ENCODE measurements around the gene SLC16A8.
"Not testable (repeated sequence)": the region's sequence is repeated elsewhere in the genome, so short reads cannot be mapped to it uniquely, and the experiment has no call there.

The SLC16A8 gene

DNA sequence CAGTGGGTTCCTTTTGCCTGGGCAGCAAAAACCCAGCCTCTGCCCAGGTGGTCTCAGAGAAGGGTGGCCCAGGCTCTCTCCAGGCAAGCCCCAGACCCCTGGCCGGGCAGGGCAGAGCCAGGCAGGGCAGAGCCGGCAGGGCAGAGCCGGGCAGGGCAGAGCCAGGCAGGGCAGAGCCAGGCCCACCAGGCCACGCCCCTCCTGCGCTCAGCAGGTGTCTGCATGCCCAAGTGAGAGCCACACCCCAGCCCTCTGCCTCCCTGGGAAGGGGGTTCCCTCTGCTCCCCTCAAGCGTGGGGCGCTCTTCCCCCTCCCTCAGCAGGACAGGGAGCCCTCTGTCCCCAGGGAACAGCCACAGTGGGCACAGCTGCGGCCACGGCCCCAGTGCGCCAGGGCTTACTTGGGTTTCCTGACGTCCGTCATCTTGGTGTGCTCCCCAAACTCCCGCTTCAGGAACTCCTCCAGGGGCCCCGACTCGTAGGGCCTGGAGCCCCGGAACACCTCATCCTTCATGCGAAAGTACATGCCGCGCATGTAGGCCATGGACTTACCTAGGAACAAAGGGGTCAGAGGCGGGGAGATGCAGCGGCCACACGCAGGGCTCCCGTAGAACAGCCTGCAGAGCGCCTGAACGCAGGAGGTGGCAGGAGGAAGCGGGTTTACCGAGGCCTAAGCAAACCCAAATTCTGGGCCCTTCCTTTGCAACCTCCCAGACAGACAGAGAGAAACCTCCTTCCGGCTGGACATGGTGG lies 36.6 kb upstream of the SLC16A8 start:
- H3K27me3 ChIP-seq (ENCODE audit: control insufficient read depth, insufficient read depth, low read length) = no peaks in the 10 kb centered on the region
- no peak overlapping the region for H3K4me2 ChIP-seq (ENCODE audit: low read length)
- no peaks in the 10 kb centered on the region for H3K36me3 ChIP-seq (ENCODE audit: control insufficient read depth, insufficient read depth, low read length)
- no peak overlapping the region for H2AFZ ChIP-seq
- H3K4me1 ChIP-seq = no peaks in the 10 kb centered on the region
- no peaks in the 10 kb centered on the region for H3K9me3 ChIP-seq (ENCODE audit: control insufficient read depth, low read length)
- no peaks in the 10 kb centered on the region for H3K79me2 ChIP-seq
- no peak overlapping the region for H3K9ac ChIP-seq
- no peak overlapping the region for H3K27ac ChIP-seq
- TF ChIP-seq, protein P1, sequence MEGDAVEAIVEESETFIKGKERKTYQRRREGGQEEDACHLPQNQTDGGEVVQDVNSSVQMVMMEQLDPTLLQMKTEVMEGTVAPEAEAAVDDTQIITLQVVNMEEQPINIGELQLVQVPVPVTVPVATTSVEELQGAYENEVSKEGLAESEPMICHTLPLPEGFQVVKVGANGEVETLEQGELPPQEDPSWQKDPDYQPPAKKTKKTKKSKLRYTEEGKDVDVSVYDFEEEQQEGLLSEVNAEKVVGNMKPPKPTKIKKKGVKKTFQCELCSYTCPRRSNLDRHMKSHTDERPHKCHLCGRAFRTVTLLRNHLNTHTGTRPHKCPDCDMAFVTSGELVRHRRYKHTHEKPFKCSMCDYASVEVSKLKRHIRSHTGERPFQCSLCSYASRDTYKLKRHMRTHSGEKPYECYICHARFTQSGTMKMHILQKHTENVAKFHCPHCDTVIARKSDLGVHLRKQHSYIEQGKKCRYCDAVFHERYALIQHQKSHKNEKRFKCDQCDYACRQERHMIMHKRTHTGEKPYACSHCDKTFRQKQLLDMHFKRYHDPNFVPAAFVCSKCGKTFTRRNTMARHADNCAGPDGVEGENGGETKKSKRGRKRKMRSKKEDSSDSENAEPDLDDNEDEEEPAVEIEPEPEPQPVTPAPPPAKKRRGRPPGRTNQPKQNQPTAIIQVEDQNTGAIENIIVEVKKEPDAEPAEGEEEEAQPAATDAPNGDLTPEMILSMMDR (IDR thresholded peaks at IDR 0.05) = no peak
- H3K4me3 ChIP-seq (ENCODE audit: low read depth, low read length) = no peak overlapping the region

DNA sequence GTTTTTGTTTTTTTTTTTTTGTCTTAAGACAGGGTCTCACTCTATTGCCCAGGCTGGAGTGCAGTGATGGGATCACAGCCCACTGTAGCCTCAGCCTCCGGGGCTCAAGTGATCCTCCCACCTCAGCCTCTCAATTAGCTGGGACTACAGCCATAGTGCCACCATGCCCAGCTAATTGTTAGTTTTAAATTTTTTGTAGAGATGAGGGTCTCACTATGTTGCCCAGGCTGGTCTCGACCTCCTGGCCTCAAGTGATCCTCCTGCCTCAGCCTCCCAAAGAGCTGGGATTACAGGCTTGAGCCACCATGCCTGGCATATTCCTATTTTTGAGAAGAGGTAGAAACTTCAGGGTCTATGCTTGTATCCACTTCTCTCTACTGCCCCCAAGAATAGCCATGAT lies 34.8 kb upstream of the SLC16A8 start:
- H3K4me3 ChIP-seq (ENCODE audit: low read depth, low read length); H3K79me2 ChIP-seq; H3K27ac ChIP-seq; H3K9ac ChIP-seq; H2AFZ ChIP-seq; H3K36me3 ChIP-seq (ENCODE audit: control insufficient read depth, insufficient read depth, low read length); H3K4me2 ChIP-seq (ENCODE audit: low read length); H3K4me1 ChIP-seq; H3K9me3 ChIP-seq (ENCODE audit: control insufficient read depth, low read length); H3K27me3 ChIP-seq (ENCODE audit: control insufficient read depth, insufficient read depth, low read length): not testable (repeated sequence)

DNA sequence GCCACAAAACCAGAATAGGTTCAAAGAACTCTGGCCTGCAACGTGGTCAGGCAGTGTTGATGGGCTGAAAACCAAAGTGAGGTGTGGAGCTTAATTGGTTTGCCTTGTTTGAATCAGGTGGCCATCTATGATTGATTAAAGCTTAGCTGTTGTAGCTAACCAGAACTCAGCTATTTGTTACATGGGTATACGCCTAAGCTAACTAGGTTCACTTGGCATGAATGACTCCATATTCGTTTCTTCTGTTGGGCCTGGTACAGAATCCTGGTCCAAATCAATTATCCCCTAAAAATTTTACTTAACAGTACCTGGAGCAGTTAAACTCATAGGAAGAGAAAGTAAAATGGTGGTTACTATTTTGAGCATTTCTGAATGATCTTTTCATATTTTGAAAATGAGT lies 34.2 kb upstream of the SLC16A8 start:
- no peak overlapping the region for H2AFZ ChIP-seq
- no peaks in the 10 kb centered on the region for H3K4me1 ChIP-seq
- H3K4me3 ChIP-seq (ENCODE audit: low read depth, low read length) = no peak overlapping the region
- TF ChIP-seq, protein P1 (IDR thresholded peaks at IDR 0.05) = no peak
- H3K36me3 ChIP-seq (ENCODE audit: control insufficient read depth, insufficient read depth, low read length) = no peaks in the 10 kb centered on the region
- no peaks in the 10 kb centered on the region for H3K9me3 ChIP-seq (ENCODE audit: control insufficient read depth, low read length)
- no peak overlapping the region for H3K9ac ChIP-seq
- no peak overlapping the region for H3K27ac ChIP-seq
- no peaks in the 10 kb centered on the region for H3K27me3 ChIP-seq (ENCODE audit: control insufficient read depth, insufficient read depth, low read length)
- H3K4me2 ChIP-seq (ENCODE audit: low read length) = no peak overlapping the region
- H3K79me2 ChIP-seq = no peaks in the 10 kb centered on the region

DNA sequence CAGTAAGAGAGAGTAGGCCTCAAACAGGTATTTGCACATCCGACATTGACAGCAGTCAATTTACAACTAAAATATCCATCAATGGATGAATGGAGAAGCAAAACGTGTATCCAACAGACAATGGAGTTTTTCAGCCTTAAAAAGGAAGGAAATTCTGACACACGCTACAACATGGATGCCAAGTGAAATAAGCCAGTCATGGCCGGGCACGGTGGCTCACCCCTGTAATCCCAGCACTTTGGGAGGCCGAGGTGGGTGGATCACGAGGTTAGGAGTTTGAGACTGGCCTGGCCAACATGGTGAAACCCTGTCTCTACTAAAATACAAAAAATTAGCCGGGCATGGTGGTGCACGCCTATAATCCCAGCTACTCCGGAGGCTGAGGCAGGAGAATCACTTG lies 33.6 kb upstream of the SLC16A8 start:
- H3K79me2 ChIP-seq; H3K4me3 ChIP-seq (ENCODE audit: low read depth, low read length); H3K27ac ChIP-seq; H3K36me3 ChIP-seq (ENCODE audit: control insufficient read depth, insufficient read depth, low read length); H3K9me3 ChIP-seq (ENCODE audit: control insufficient read depth, low read length); H2AFZ ChIP-seq; H3K27me3 ChIP-seq (ENCODE audit: control insufficient read depth, insufficient read depth, low read length); H3K4me1 ChIP-seq; H3K9ac ChIP-seq; H3K4me2 ChIP-seq (ENCODE audit: low read length): not testable (repeated sequence)

DNA sequence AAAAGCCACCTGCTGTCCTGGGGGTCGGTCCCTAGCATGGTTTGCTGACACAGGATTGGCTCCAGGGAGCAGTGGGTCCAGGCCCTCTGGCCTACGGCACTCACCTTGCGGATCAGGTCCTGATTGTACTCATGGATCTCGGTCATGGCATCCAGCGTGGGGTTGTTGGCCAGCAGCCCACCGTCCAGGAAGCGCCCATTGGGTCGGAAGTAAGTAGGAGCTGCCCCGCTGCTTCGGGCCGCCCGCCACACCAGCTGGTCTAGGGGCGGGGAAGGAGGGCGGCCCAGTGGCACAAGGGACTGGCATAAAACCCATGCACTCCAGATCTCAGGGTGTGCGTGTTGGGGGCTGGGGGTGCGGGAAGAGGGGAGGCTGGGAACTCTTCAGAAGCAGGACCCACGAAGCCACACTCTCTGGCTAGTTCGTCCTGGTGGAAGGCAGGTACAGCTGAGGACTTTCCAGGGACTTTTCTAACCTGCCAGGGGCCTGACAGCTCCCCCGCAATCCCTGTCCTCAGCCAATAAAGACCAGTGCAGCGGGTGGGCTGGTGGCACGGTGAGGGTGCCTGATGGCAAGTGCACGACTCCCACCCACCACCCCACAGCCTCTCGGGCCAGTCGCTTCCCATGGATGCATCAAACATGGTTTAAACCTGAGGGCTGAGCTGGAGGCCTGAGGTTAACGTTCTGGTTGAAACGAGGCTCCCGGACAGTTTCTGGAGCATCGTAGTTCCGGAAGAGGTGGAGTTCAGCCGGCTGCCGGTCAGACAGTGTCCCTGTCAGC lies 31.6 kb upstream of the SLC16A8 start:
- Histone ChIP-seq H3K36me3 (ENCODE audit: control insufficient read depth, insufficient read depth, low read length) (no peaks in the 10 kb centered on the region), H3K4me1 (no peaks in the 10 kb centered on the region), H3K9ac (no peak overlapping the region), H3K9me3 (ENCODE audit: control insufficient read depth, low read length) (no peaks in the 10 kb centered on the region), H3K4me3 (ENCODE audit: low read depth, low read length) (no peak overlapping the region), H3K4me2 (ENCODE audit: low read length) (no peak overlapping the region), H3K27ac (no peak overlapping the region), H3K27me3 (ENCODE audit: control insufficient read depth, insufficient read depth, low read length) (no peaks in the 10 kb centered on the region), H3K79me2 (no peaks in the 10 kb centered on the region), H2AFZ (no peak overlapping the region)
- TF ChIP-seq, protein P1 (IDR thresholded peaks at IDR 0.05) = no peak

Measured in parathyroid adenoma (tissue), 2 donors.